Raji (cell line): Measurements from ENCODE around the gene ICE2.

Experiments
- POLR2A ChIP-seq: IDR thresholded peaks from 2 replicates; pipeline ENCODE4 v1.6.1; 2011; ENCODE audit warnings: low read depth, low read length, control low read depth; ENCODE audit not compliant: insufficient read depth

ICE2 gene

GRCh38 chr15:60510006-60510405, 31.1 kb upstream of the ICE2 start:
- no peak for TF ChIP-seq POLR2A

GRCh38 chr15:60509470-60509869, 30.5 kb upstream of the ICE2 start:
- no peak for TF ChIP-seq POLR2A

DNA sequence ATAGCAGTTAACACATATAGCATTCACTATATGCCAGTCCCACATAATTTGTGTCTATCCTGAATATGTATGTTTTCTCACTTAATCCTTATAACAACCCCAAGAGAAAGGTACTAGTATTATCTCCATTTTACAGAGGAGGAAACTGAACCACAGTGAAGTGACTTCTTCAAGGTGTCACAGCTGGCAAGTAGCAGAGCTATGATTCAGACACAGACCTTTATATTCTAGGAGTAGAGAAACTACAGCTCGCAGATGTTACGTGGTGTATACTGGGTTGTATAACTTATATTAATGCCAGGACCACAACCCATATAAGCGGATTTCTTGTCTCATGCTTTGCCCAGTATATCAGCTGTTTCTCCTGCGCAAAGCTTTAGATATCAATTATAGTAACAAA, 29.5 kb upstream of the ICE2 start:
- no peak for TF ChIP-seq POLR2A

DNA sequence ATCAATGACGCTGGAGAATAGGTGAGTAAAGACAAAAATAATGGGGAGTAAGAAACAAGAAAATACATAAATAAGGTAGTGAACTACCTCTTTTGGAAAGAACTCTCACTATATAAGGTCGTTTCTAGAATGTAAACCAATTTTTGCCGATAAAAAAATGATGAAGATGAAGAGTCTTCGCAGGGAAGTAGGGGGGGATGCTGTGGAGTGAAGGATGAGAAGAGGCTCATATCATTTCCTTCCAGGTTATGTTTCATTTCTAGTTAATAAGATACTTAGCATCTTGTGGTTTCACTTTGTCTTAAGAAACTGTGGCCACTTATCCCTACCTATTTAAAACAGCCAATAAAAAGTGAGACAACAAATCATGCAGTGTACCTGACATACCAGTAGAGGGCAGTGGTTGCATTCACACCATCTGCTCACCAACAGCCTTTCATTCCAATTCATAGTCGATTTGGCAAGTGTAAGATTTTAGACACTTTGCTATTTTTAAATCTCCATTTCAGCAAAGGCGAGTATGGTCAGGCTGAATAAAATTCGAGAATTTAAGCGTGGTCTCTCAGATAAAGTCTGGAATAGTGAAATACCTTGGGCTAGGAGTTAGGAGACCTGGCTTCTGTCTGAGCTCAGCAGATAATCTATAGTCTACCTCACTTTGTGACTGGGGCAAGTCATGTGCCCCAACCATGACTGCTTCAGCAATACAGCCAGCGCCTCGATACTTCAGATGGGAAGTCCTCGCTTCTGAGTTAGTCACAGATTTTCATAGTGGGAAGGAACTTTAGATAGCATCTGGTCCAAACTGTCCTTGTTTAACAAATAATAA, 28.9 kb upstream of the ICE2 start:
- no peak for TF ChIP-seq POLR2A

- TF ChIP-seq POLR2A: no peak
These were observed 17.9 kb upstream of the ICE2 start for GRCh38 chr15:60496853-60497252.

DNA sequence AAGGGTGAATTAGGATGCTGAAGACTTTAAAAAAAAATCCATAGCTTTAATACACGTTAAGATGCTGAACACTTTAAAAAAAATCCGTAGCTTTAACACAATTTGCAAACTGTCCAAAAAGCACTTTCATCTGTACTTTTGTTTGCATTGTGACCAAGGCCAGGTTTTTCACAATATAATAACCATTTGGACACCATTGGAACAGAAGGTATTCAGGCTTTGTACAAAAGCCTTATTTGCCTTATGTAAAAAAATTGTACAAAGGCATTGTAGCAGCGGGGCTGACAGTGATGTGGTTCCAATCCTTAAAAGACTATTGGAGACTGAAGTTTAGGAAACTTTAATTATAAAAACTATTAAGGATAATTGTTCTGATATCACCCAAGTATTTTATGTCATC, 15.2 kb upstream of the ICE2 start:
- TF ChIP-seq POLR2A: no peak

- no peak for TF ChIP-seq POLR2A
These were observed 14.2 kb upstream of the ICE2 start for GRCh38 chr15:60493166-60493565.

- TF ChIP-seq POLR2A: no peak
These were observed 7.8 kb upstream of the ICE2 start for GRCh38 chr15:60486742-60487141.

GRCh38 chr15:60485365-60486055, 6.6 kb upstream of the ICE2 start:
- TF ChIP-seq POLR2A: no peak

- TF ChIP-seq POLR2A: no peak
These were observed 4.1 kb upstream of the ICE2 start for GRCh38 chr15:60483042-60483441.

DNA sequence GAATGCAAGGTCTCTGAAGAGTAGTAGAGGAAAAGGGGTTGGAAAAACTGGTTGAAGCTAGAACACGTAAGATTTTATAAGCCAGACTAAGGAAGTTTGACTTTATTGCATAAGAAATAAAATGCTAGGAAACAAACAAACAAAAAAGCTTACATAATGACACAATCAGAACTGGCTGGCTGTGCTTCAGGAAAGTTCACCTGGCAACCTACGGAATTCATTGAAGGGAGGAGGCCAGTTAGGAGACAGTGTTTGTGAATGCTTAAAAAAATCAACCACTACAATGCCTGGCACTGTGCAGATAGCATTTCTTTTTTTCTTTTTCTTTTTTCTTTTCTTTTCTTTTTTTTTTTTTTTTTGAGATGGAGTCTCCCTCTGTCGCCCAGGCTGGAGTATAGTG, 1.9 kb upstream of the ICE2 start:
- TF ChIP-seq POLR2A: no peak

GRCh38 chr15:60480149-60480548, 1.2 kb upstream of the ICE2 start:
- no peak for TF ChIP-seq POLR2A

DNA sequence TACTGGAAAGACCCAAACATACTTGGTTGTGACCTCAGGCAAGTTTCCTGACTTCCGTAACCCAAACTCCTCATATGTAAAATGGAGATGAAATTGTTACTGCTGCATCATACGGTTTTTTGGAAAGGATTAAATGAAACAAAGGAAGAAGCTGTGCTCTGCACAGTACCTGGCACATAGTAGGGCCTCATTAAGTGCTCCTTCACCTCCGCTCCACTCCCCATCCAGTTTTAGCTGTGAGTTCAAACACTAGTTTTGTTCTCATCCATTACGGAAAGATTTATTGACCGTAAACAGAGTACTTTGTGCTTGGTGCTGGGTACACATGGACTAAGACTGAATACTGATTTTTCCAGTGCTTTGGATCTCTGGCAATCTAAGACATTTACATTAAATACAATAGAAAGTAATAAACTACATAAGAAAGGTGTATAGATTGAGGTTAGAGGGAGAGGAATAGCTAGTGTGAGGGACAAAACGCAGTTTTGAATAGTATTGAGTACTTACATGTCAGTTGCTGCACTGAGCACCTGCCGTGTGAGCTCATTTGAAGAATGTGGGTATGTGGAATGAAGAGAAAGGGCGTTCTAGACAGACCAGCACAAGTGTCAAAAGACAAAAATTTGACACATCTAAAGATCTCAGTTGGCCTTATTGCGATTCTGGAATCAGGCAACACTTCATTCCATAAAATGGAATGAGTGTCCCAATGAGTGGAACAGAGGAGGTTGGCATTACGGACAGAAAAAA, 594 bp upstream of the ICE2 start:
- no peak for TF ChIP-seq POLR2A

DNA sequence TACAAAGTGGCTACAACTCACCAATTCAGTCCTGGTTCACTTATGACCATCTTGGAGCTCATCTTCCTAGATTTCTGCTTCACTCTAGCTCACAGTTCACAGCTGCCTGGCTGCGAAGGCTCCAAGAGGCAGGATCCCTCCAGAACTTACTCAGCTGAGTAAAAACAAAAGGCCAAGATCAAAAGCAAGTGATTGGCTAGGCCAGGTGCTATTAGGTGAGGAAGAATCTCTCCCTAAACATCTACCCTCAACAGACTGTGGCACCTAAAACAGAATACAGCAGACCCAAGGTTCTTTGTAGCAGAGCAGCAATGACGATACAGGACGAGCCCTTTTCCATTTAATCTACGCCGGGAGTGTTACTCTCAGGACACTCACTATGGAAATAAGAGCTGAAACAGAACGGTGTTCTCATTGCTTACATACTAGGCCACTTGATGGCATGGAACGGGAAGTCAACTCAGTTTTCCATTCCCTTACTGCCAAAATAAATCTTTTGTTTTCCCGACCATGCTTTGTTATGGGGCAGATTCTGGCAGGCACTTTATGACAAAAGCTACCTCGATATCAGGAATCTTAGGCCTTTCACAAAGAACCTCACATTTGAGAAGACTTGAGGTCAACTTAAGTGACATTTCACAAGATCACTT, 901 bp downstream of the ICE2 start:
- no peak for TF ChIP-seq POLR2A

DNA sequence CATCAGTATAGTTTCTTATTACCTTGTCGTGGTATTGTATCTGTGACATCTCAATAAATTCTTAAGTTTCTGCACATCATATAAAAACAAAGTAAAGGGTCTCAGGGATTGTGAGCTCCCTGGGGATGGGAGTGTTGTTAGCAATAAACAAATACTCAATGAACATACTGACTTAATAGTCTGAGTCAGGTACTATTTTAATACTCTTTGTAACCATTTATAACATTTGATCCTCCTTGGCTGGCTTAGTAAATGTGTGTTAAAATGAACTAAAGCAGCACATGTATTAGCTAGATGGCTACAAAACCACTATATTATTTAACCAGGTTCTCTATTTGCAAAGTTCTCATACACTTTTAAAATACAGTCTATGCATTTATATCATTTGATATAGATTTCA, 1.8 kb downstream of the ICE2 start:
- TF ChIP-seq POLR2A: no peak

DNA sequence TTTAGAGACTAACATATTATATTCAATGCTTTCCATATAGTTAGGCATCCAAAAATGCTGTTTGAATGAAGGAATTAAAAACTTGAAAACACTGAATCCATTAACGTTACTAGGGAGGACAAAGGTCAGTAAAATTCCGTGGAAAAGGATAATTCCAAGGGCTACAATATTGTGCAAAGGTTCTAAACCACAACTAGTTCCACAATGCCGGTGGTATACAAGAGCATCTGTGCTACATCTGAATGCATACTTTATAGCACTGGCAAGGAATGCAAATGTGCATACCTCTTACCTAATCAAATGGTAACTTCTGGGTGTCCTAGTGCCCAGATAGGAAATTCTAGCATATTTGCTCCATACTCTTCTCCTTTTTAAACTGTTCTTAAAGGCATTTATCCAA, 2.2 kb downstream of the ICE2 start:
- TF ChIP-seq POLR2A: no peak

DNA sequence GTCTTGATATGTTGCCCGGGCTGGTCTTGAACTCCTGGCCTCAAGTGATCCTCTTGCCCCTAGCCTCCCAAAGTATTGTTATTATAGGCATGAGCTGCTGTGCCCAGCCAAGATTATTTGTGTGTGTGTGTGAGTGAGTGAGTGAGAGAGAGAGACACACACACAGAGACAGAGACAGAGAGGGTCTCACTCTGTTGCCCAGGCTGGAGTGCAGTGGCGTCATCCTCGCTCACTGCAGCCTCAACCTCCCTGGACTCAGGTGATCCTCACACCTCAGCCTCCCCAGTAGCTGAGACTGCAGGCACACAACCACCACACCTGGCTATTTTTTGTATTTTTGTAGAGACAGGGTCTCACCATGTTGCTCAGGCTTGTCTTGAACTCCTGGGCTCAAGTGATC, 5.8 kb downstream of the ICE2 start:
- TF ChIP-seq POLR2A: no peak
